H1 (cell line): ENCODE measurements around the gene MIF4GD. TPM values are rescaled to one million over a fixed set of nuclear protein-coding genes. Genes with fewer than 3 reads are reported as not detected.

Experiments used
- CTCF ChIA-PET: fragments of 300-600 bp; sonication (Branson Sonifier 250); formaldehyde crosslinking; loops from one replicate; lab custom pipeline; 2021; ENCODE audit not compliant: partially characterized antibody; lab: Charles Lee
- POLR2A ChIA-PET: fragments of 300-600 bp; sonication (Branson Sonifier 250); formaldehyde crosslinking; loops from one replicate; lab custom pipeline; 2021; ENCODE audit warnings: inconsistent platforms; ENCODE audit not compliant: partially characterized antibody; lab: Charles Lee
- DNase-seq, 2 experiments: peaks; one replicate each; pipeline versions ENCODE4 v3.0.0 to v3.0.0-alpha.2; 2010 to 2022; ENCODE audit warnings: low spot score in 2 of 2, low read depth in 1 of 2, mixed read lengths in 1 of 2
- FAIRE-seq: peaks from 2 replicates; lab custom pipeline; 2011; peaks lifted over from hg19 to GRCh38; lab: Jason Lieb, UNC
- H2AFZ ChIP-seq: 2 replicates; pipeline ENCODE4 v1.8.1; 2012; ENCODE audit warnings: low read length, inconsistent platforms
- H2AK5ac ChIP-seq: 2 replicates; pipeline ENCODE4 v1.6.1; 2013; ENCODE audit warnings: low read depth, low read length
- H2BK120ac ChIP-seq: replicated peaks from 2 replicates; pipeline ENCODE3; 2013; ENCODE audit warnings: low read depth, low read length, inconsistent platforms
- H2BK12ac ChIP-seq: 2 replicates; pipeline ENCODE4 v1.6.1; 2013; ENCODE audit warnings: low read depth, low read length
- H2BK15ac ChIP-seq: 2 replicates; pipeline ENCODE4 v1.6.1; 2013; ENCODE audit warnings: low read length
- H2BK20ac ChIP-seq: 2 replicates; pipeline ENCODE4 v1.6.1; 2013; ENCODE audit warnings: low read length
- H2BK5ac ChIP-seq: 2 replicates; pipeline ENCODE4 v1.6.1; 2013; ENCODE audit warnings: low read depth, low read length
- H3K14ac ChIP-seq: 2 replicates; pipeline ENCODE4 v1.6.1; 2013; ENCODE audit warnings: inconsistent platforms; ENCODE audit not compliant: insufficient read length
- H3K18ac ChIP-seq: 2 replicates; pipeline ENCODE4 v1.6.1; 2013; ENCODE audit warnings: low read length; ENCODE audit errors: extremely low read depth
- H3K23ac ChIP-seq: 2 replicates; pipeline ENCODE4 v1.6.1; 2013; ENCODE audit warnings: inconsistent platforms; ENCODE audit not compliant: insufficient read length
- H3K23me2 ChIP-seq: 2 replicates; pipeline ENCODE4 v1.6.1; 2013; ENCODE audit warnings: low read depth, low read length
- H3K27ac ChIP-seq: 2 replicates; pipeline ENCODE4 v1.6.1; 2011; ENCODE audit warnings: low read depth, low read length, inconsistent platforms
- H3K27me3 ChIP-seq, 4 experiments: replicated peaks in 1 of 4; 1 replicate in 1 of 4; 2 replicates in 3 of 4; pipeline versions ENCODE4 v1.6.1 to v1.8.1; 2011 to 2013; ENCODE audit warnings: low read length in 3 of 4, mild to moderate bottlenecking in 3 of 4, inconsistent platforms in 2 of 4, mixed read lengths in 2 of 4, moderate library complexity in 1 of 4; ENCODE audit not compliant: control insufficient read depth in 3 of 4, insufficient read depth in 3 of 4; ENCODE audit errors: extremely low read depth in 1 of 4
- H3K36me3 ChIP-seq, 4 experiments: 2 replicates each; pipeline versions ENCODE4 v1.6.1 to v1.8.1; 2011 to 2013; ENCODE audit warnings: mild to moderate bottlenecking in 4 of 4, low read length in 3 of 4, moderate library complexity in 2 of 4, control low read depth in 1 of 4, inconsistent platforms in 1 of 4; ENCODE audit not compliant: insufficient read depth in 4 of 4, control insufficient read depth in 2 of 4
- H3K4ac ChIP-seq: replicated peaks from 2 replicates; pipeline ENCODE3; 2013; ENCODE audit warnings: low read length, low read depth, mixed read lengths, inconsistent platforms; ENCODE audit not compliant: insufficient read length
- H3K4me1 ChIP-seq, 4 experiments: replicated peaks in 1 of 4; 1 replicate in 1 of 4; 2 replicates in 3 of 4; pipeline versions ENCODE4 v1.6.1 to v1.8.1; 2011 to 2013; ENCODE audit warnings: low read length in 3 of 4, inconsistent platforms in 2 of 4, mixed read lengths in 1 of 4; ENCODE audit not compliant: insufficient read depth in 4 of 4, control insufficient read depth in 3 of 4
- H3K4me2 ChIP-seq, 2 experiments: 2 replicates each; pipeline versions ENCODE4 v1.6.1 to v1.8.1; 2011 to 2013; ENCODE audit warnings: low read depth in 2 of 2, low read length in 2 of 2, control low read depth in 1 of 2, inconsistent platforms in 1 of 2, mild to moderate bottlenecking in 1 of 2; ENCODE audit not compliant: insufficient read depth in 1 of 2
- H3K4me3 ChIP-seq, 4 experiments: fragments of 200-600, 300-600 bp in 1 of 4; sonication (generic), shearing (Covaris generic), sonication (Bioruptor Twin) in 1 of 4; 2 replicates each; pipeline versions ENCODE4 v1.5.1 to v1.8.1; 2011 to 2016; ENCODE audit warnings: low read length in 4 of 4, low read depth in 3 of 4, control low read depth in 2 of 4, inconsistent platforms in 2 of 4, mild to moderate bottlenecking in 2 of 4, mixed read lengths in 1 of 4, moderate library complexity in 1 of 4; ENCODE audit not compliant: insufficient read depth in 2 of 4; ENCODE audit errors: extremely low read depth in 1 of 4
- H3K56ac ChIP-seq: replicated peaks from 2 replicates; pipeline ENCODE3; 2013; ENCODE audit warnings: low read depth, mild to moderate bottlenecking, mixed read lengths, low read length, inconsistent platforms; ENCODE audit not compliant: insufficient read length
- H3K79me1 ChIP-seq: 2 replicates; pipeline ENCODE4 v1.6.1; 2013; ENCODE audit warnings: low read depth, low read length, control low read depth
- H3K79me2 ChIP-seq, 2 experiments: 2 replicates each; pipeline versions ENCODE4 v1.6.1 to v1.8.1; 2012 to 2013; ENCODE audit warnings: low read length in 2 of 2, mild to moderate bottlenecking in 2 of 2, inconsistent platforms in 1 of 2; ENCODE audit not compliant: insufficient read depth in 2 of 2, control insufficient read depth in 1 of 2
- H3K9ac ChIP-seq, 4 experiments: replicated peaks in 1 of 4; 1 replicate in 1 of 4; 2 replicates in 3 of 4; pipeline versions ENCODE4 v1.6.1 to v1.8.1; 2011 to 2013; ENCODE audit warnings: low read depth in 3 of 4, low read length in 3 of 4, control low read depth in 2 of 4, mild to moderate bottlenecking in 2 of 4, moderate library complexity in 2 of 4, inconsistent platforms in 1 of 4; ENCODE audit errors: extremely low read depth in 1 of 4
- H3K9me3 ChIP-seq, 2 experiments: 2 replicates each; pipeline versions ENCODE4 v1.6.1 to v1.8.1; 2012 to 2013; ENCODE audit warnings: mild to moderate bottlenecking in 2 of 2, moderate library complexity in 2 of 2, control low read depth in 1 of 2, inconsistent platforms in 1 of 2, low read depth in 1 of 2, low read length in 1 of 2, mixed read lengths in 1 of 2; ENCODE audit not compliant: insufficient read depth in 2 of 2
- H4K20me1 ChIP-seq, 2 experiments: replicated peaks in 1 of 2; 2 replicates each; pipeline versions ENCODE3 to v1.8.1; 2011 to 2013; ENCODE audit warnings: inconsistent platforms in 2 of 2, low read length in 2 of 2, mild to moderate bottlenecking in 1 of 2; ENCODE audit not compliant: insufficient read depth in 2 of 2, control insufficient read depth in 1 of 2
- H4K5ac ChIP-seq: 2 replicates; pipeline ENCODE4 v1.6.1; 2013; ENCODE audit warnings: low read length, low read depth, mixed read lengths, inconsistent platforms; ENCODE audit not compliant: insufficient read length
- H4K8ac ChIP-seq: 2 replicates; pipeline ENCODE4 v1.8.0; 2013; ENCODE audit warnings: mild to moderate bottlenecking, moderate library complexity, low read length, inconsistent platforms; ENCODE audit not compliant: insufficient read depth; ENCODE audit errors: extremely low read depth
- H4K91ac ChIP-seq: replicated peaks from 2 replicates; pipeline ENCODE3; 2013; ENCODE audit warnings: low read length, mixed read lengths, inconsistent platforms; ENCODE audit not compliant: insufficient read length
- HDAC6 ChIP-seq: IDR thresholded peaks from one replicate; pipeline ENCODE4 v1.7.1; 2012; ENCODE audit warnings: low read depth, mild to moderate bottlenecking, inconsistent platforms, low read length, moderate library complexity
- JUND ChIP-seq: IDR thresholded peaks from 2 replicates; pipeline ENCODE4 v1.6.1; 2011; ENCODE audit warnings: mild to moderate bottlenecking, improper control_type of control experiment, low read length
- TEAD4 ChIP-seq: IDR thresholded peaks from 2 replicates; pipeline ENCODE4 v1.6.1; 2012; ENCODE audit warnings: low read depth, low read length, inconsistent platforms, mixed read lengths
- ZNF274 ChIP-seq: IDR thresholded peaks from 2 replicates; pipeline ENCODE4 v1.7.0; 2012; ENCODE audit warnings: low read length, borderline replicate concordance; ENCODE audit errors: extremely low read depth
- WGBS, 2 experiments: shearing (Covaris generic) in 1 of 2; methylation state at CpG; one replicate each; pipeline versions ENCODE4 v1.1.6 to v1.1.7; 2013 to 2015; ENCODE audit warnings: low lambda C conversion rate in 2 of 2, mixed read lengths in 2 of 2, inconsistent platforms in 1 of 2, low coverage in 1 of 2, missing lambda C conversion rate in 1 of 2; ENCODE audit not compliant: insufficient replicate concordance in 2 of 2, insufficient coverage in 1 of 2, insufficient read length in 1 of 2; ENCODE audit errors: extremely low coverage in 1 of 2, missing lambda C conversion rate in 1 of 2; 5-methylcytosine and 5-hydroxymethylcytosine counted together
- polyA plus RNA-seq, 7 experiments: library from polyadenylated mRNA; depleted of rRNA in 3 of 7; stranded (reverse) in 5 of 7; unstranded in 2 of 7; fragments of >200 nt in 5 of 7; fragments of 200-250 nt in 2 of 7; gene quantifications; 1 replicate in 5 of 7; 2 replicates in 1 of 7; 4 replicates in 1 of 7; pipeline versions ENCODE4 v1.2.1 to v1.2.3, GENCODE V29; 2011 to 2013; ENCODE audit warnings: missing spikeins in 2 of 7, mixed read lengths in 2 of 7
- total RNA-seq: library from RNA; stranded (reverse); fragmentation: NEBNext Ultra II Directional; extraction: Animal tissue kit (Norgen Biotek cat#: 25700); gene quantifications from 2 replicates; pipeline ENCODE4 v1.2.1, GENCODE V29; 2021

Gene MIF4GD
- total and polyA plus RNA-seq, 2 of the 8 experiments (the other 6 are each of a cell fraction or from before 2014, with no cell fraction given): 16.1 to 51.1 TPM

DNA sequence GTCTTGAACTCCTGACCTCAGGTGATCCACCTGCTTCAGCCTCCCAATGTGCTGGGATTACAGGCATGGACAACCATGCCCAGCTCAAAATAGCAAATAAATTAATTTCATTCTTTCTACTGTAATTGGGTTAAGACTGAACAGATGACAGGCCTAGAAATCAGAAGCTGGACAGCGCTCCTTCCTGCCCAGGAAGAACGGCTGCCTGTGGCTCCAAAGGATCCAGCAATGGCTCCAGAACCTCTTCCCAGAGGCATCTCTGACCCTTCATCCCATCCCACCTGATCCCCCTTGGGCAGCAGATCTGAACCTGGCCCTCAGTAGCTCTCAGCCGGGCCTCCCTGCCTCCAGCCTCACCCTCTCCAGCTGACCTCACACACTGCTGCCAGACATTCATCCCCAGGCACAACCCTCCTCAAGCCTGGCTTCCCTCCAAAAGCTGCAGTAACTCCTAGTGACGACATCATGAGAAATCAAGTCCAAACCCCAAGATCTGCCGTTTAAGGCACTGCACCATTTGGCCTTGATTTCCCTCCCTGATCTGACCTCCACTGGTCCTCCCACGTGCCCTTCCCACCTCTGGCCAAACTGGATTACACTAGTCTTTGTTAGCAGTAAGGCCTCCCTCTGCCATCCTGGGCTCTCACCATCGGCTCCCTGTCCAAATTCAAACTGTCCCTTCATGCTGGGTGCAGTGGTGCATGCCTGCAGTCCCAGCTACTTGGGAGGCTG lies 3.1 kb upstream of the MIF4GD start:
- Histone ChIP-seq H2BK15ac (no peak overlapping the region), H3K27me3 (no peaks in the 10 kb centered on the region), H4K91ac (no peak overlapping the region), H3K79me2 (no peaks in the 10 kb centered on the region), H3K9me3 (no peaks in the 10 kb centered on the region), H4K20me1 (peaks cover 0 to 2% of the 10 kb centered on the region in 2 experiments), H3K36me3 (peaks cover 0 to 4% (median 2%) of the 10 kb centered on the region in 4 experiments; a peak in 2 of 8 replicates), H2BK12ac (no peak overlapping the region), H3K56ac (no peak overlapping the region), H3K27ac (no peak overlapping the region), H4K8ac (no peak overlapping the region), H3K23ac (no peak overlapping the region), H3K4me1 (peaks cover 0 to 5% (median 4%) of the 10 kb centered on the region in 4 experiments; a peak in 4 of 7 replicates), H3K4me3 (no peak overlapping the region), H3K4me2 (no peak overlapping the region), H2AK5ac (no peak overlapping the region), H3K4ac (no peak overlapping the region), H4K5ac (no peak overlapping the region), H3K79me1 (no peaks in the 10 kb centered on the region), H2AFZ (no peak overlapping the region)
- no peak for DNase-seq
- FAIRE-seq: no peak
- WGBS, 2 experiments: 96% methylated on average over 7 of the region's 7 CpGs; no CpG with 5 or more reads in 1 of the 2 experiments
- TF ChIP-seq TEAD4 (no peak), ZNF274 (no peak), JUND (no peak), HDAC6 (no peak)
- TF ChIP-seq, all 59 proteins: peak for 0
- Histone ChIP-seq H3K18ac (no peak overlapping the region), H2BK120ac (no peak overlapping the region), H2BK20ac (no peak overlapping the region), H3K23me2 (peaks cover 15% of the 10 kb centered on the region), H2BK5ac (no peak overlapping the region), H3K9ac (no peak overlapping the region; a peak in 1 of 7 replicates), H3K14ac (no peak overlapping the region)
- POLR2A ChIA-PET: interaction anchor here (1.0 to 1.5 kb wide), 3 partner anchors 11 to 51 kb away, joined by 4 to 8 read pairs (median 4); partner anchors contain the start of gene SLC25A19
- CTCF ChIA-PET: interaction anchor here (0.9 to 21.2 kb wide), 6 partner anchors 11 to 194 kb away, joined by 3 to 369 read pairs (median 14); partner anchors contain the start of genes GGA3 and MRPS7
